ENCODE measurements around the gene COL4A2.

COL4A2 gene

DNA sequence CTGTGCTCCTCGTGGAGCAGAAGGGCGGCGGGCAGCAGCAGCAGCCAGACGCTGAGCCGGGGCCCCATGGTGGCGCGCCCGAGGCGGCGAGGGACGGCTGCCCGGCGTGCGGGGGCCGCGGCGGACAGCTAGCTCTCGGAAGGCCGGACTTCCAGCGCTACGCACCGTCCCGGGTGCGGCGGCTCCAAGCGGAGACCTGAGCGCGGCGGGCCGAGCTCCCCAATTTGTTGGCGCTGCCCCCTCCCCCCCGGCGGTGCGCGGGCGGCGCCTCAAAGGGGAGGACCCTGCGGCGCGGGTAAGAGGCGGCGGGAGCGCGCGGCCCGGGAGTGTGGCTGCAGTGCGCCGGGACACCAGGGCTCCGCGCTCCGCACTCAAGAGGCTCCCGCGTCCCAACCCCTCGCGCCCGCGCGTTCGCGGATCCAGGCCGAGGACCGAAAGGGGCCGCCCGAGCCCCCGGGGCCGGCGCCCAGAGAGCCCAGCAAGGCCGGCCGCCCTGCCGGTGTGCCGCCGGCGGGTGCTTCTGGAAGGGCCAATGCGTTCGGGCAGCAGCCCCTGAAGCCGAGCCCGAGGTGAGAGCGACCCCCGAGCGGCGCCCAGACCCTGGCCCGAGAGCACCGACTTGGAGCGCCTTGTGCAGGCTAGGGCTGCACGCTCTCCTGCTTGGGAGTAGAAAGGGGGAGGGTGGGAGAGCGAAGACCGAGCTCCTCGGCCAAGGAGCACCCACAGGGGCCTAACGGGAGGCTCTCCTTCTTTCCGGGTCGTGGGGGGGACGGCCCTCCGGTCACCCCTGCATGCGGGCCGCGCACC, at the start of gene COL4A2, which contains the start of gene COL4A1:
Gene COL4A2, plus strand, starts transcription at position 325 of the 807 bp plus-strand sequence. CDS start 620 bp downstream, outside the sequence.
Gene COL4A1, minus strand, starts transcription at position 198 of the 807 bp plus-strand sequence. Its CDS starts 130 bp downstream, at position 68.
- DNase-seq (ENCODE audit: low read depth) = no peak

DNA sequence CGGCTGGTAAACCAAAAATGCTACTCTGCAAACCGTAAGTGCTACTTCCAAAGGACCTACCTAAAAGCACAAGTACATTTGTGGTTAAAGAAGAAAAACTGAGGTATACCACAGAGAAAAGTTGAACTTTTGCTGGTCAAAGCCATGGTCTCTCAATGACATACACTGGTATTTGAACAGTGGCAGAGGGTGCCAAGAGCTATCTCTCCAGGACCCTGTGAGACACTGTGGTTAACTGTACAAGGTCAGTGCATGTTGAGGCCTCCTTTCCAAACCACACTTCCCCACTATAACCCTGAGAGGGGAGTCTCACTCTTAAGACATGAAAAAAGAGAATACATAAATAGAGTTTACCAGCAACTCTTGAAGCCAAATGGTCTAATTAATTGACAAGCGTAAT, 49.7 kb upstream of the COL4A2 start:
- DNase-seq (ENCODE audit: low read depth) = no peak

DNA sequence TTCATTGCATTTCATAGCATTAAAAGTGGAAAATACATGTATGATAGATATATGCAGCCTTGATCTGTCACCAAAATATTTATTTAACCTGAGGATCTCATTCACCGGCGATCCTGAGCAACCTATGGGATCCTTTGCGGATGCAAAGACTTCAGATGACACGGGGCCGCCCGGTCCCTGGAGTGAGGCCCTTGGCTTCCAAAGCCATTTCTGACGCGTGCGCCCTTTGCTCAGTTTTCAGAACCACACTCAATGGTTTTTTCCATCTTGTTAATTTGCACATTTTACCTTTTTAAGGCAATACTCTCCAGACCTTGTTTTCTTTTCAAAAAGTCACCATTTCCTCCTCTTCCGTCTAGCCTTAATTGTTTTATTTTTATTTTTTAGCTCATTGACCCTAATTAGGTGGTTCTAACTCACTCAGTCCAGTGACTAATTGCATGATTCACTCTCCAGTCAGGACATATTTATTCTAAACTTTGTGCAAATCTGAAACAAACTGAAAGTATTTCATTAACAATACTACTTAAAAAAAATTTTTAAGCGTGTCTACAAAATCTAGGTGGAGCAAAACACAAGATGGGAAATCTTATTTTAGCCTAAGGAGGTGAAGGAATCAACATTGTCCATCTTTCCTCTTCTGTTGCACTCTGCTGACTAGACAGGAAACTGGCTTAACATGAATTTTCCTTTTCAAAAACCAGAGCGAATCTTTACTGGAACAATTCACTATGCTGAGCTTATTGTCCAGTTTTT, 48.0 kb upstream of the COL4A2 start:
- DNase-seq (ENCODE audit: low read depth) = no peak

GRCh38 chr13:110259651-110260050, 47.4 kb upstream of the COL4A2 start:
- DNase-seq (ENCODE audit: low read depth) = no peak

DNA sequence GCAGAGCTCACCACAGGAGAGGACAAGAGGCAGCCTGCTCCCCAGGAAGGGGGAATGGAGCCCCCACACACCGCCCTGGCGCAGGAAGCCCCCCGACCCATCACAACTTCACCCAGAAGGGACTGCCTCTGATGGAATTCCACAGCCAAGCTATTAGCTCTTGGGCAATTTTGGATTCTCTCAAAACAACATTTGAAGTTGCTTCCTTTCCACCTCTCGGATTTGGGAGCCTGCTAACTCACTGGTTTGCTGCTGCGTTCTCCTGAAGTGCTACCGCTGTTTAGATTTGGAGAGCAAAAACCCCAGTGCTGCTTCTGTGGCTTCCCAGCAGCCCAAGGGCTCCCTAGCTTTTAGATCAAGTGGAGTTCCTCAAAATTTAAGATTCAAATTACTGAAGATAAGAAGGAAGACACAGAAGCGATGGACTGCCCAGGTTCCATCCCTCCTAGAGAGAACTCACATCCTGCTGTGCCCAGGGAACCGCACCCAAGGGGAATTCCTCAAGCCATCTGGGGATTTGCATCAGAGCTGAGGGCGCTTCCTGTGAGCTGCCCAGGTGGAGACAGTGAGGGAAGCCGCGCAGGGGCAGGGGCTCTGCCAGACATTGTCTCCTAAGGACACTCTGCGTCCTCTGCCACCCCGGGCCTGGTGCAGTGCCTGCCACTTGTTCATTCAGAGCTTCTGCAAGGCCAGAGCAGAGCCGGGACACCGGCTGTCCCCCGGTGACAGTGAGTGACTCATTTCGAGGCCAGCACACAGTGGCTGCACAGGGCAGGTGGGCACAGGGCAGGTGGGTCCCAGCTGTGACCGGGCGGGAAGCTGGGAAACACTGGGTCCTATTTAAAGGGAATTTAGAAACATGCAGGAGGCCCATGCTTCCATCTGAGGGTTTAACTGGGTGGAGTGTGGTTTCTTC, 45.7 kb upstream of the COL4A2 start:
- no peak for DNase-seq (ENCODE audit: low read depth)

GRCh38 chr13:110262082-110262436, 45.0 kb upstream of the COL4A2 start:
- DNase-seq (ENCODE audit: low read depth) = no peak

DNA sequence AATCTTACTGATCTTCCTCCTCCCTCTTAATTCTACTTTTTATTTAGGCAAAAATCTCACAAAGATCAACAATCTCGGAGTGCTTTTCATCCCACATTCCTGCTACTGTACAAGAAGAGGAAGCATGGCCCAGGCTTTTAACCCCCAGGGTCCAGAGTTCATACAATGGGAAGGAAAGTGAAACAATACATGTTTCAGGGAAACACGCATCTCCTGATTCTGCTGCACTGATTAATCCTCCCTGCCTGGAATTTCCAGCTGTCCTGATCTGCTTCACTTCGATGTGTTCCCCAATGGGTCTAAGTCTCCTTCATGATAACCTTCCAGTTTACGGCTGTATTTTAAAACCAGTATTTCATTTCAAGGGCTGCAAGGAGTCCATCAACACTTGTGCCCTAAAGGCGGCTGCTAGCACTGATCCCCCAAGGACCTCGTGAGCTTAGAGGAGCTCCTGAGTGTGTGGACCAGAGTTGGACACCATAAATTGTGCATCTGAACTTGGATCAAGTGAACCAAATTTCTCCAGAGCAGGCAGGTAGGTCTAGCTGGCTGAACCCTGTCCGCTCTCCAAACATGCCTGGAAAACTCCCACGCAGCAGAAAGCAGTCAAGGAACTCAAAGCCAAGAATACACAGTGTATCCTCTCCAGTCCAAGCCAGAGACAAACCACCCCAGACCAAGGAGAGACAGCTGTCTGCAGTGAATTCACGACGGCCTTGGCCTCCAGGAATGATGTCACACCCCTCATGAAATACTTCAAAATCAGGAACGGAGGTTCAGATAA, 44.4 kb upstream of the COL4A2 start:
- DNase-seq (ENCODE audit: low read depth) = no peak

- no peak for DNase-seq (ENCODE audit: low read depth)
Measured at GRCh38 chr13:110263404-110263803, 43.7 kb upstream of the COL4A2 start.

GRCh38 chr13:110263888-110264287, 43.2 kb upstream of the COL4A2 start:
- DNase-seq (ENCODE audit: low read depth) = no peak

DNA sequence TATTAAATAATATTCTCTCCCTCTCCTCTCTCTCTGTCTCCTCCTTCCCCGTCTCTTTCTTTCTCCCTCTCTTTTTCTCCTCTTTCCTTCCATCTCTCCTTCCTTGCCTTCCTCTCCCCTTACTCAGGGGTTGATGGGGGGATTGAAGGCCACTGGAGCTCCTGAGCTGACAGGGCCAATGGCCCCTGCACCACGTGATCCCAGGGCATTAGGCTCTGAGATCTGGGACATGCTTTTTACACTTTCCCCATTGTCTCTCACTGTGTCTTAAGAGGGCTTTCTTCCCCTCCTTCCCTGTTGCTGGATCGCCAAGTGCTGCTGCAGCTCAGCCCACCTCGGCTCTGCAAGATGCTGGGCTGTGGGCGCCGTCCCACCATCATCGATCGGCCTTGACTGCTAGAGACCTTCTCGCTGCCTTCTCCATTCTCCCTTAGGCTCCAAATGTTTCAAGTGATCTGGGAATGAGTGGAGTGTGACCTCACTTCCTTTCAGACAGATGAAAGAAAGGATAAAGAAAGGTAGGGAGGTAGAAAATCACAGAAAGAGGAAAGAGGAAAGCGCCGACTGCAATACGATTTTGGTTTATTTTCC, 42.3 kb upstream of the COL4A2 start:
- no peak for DNase-seq (ENCODE audit: low read depth)

- no peak for DNase-seq (ENCODE audit: low read depth)
Measured at GRCh38 chr13:110265341-110265681, 41.8 kb upstream of the COL4A2 start.

- no peak for DNase-seq (ENCODE audit: low read depth)
Measured at GRCh38 chr13:110265682-110266430, 41.2 kb upstream of the COL4A2 start.

DNA sequence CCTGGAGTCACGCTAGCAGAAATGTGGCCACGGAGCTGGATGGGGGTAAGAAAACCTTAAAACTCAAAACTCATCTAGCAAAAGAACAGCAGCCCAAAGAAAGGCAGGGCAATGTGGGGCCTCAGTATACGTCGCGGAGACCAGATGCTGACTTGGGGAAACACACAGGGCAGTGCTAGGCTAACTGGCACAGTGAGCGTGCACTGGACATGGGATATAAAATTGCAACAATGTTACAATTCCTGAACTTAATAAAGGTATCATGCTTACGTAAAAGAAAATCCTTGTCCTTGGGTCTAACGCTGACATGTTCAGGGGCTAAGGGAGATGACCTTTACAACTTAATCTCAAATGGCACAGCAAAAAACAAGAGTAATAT, 40.7 kb upstream of the COL4A2 start:
- DNase-seq (ENCODE audit: low read depth) = no peak

DNA sequence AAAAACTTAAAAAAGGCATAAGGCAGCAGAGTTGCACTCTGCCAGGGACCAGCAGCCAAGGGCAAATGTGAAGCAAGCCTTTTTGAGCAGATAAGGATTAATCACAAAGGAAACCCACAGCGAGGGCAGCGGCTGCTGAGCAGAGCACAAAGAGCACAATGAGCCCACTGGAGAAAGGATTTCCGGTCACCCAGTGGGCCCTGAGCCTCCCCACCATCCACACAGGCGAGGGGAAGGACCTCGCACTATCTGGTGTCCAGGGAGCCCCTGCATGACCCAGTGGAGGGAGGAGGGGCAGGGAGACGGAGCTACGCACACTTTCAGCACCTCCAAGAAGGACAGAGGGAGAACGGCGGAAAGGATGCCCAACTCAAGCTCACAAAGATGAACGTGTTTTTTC, 40.1 kb upstream of the COL4A2 start:
- no peak for DNase-seq (ENCODE audit: low read depth)

DNA sequence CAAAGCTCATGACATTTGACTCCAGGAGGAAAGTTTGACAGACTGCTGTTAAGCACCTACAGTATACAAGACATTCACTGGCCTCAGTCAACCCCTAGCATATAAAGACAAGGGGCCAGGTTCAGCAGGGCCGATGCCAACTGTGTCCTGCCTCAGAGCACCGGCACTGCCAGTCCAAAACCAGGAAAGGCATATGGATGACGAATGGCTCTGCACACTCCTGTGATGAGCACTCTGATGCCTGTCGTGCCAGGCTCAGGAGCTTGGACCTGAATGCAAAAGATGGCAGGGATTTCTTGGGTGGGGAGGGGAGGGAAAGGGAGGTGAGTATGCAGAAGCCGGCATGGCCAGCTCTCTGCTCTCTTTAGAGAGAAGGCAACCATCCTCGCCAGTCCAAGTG, 39.0 kb upstream of the COL4A2 start:
- DNase-seq (ENCODE audit: low read depth) = no peak

- no peak for DNase-seq (ENCODE audit: low read depth)
Measured at GRCh38 chr13:110268576-110269185, 38.4 kb upstream of the COL4A2 start.

- no peak for DNase-seq (ENCODE audit: low read depth)
Measured at GRCh38 chr13:110269509-110270185, 37.4 kb upstream of the COL4A2 start.

DNA sequence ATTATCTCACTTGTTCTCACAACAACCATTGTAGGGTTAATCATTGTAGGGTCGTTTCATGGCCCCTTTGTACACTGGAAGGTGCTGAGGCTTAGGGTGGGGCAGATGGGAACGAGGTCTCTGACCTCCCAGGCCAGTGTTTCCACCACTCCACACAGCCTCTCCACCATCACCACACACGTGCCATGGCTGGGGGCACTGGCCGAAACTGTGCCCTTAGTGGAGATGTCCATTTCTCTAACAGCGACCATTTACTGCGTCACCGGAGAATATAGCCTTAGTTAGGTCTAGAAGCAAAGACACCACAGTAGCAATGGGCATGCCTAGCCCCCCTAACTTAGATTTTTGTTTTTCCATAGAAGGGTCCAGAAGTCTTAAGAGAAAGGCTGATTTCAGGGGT, 36.6 kb upstream of the COL4A2 start:
- DNase-seq (ENCODE audit: low read depth) = no peak

DNA sequence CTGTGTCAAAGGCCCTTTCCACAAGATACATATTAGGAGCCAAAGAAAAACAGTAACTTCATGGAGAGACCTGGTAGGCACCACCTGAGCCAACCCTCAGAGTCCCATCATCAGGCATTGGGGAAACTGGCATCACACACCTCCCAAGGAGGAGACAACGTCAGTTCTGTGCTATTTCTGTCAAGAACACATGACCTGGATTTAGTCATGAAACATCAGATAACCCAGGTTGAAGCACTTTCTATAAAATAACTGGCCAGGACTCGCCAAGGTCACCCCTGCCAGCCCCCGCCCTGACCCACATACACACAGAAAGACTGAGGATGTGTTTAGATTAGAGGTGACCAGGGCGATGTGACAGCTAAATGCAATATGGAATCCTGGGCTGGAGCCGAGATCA, 35.8 kb upstream of the COL4A2 start:
- DNase-seq (ENCODE audit: low read depth) = no peak

DNA sequence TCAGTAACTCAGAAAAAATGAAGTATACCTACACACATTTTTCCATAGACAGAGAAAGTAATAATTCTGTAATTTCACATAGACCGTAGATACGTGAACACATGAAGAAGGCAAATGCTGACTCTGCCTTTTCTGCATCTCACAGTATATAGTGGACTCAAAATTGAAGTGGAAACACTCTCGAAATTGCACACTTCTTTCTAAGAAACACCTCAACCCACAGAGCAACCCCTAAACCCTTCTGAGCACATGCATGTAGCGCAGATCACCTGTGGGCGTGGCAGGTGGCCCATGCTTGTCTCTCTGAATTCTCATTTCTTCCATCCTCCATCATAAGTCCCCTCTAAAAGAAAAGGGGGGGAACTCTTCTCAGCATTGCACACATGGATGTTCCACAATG, 34.9 kb upstream of the COL4A2 start:
- DNase-seq (ENCODE audit: low read depth) = no peak
